HepG2 (cell line): Measurements from ENCODE around the gene DIPK1A. TPM values are rescaled to one million over a fixed set of nuclear protein-coding genes. Genes with fewer than 3 reads are reported as not detected.

Experiments used
- MTF1 ChIP-seq: sonication (generic); formaldehyde crosslinking; IDR thresholded peaks from 2 replicates; pipeline ENCODE4 v1.5.0; 2020; ENCODE audit warnings: missing genetic modification reagents
- SALL1 ChIP-seq: sonication (generic); formaldehyde crosslinking; IDR thresholded peaks from 2 replicates; pipeline ENCODE4 v1.8.0; 2022; ENCODE audit warnings: mild to moderate bottlenecking, missing genetic modification reagents
- THAP7 ChIP-seq: sonication (generic); formaldehyde crosslinking; IDR thresholded peaks from 2 replicates; pipeline ENCODE4 v1.8.1; 2023; ENCODE audit warnings: mild to moderate bottlenecking, missing genetic modification reagents
- ZBTB14 ChIP-seq: sonication (generic); formaldehyde crosslinking; IDR thresholded peaks from 2 replicates; pipeline ENCODE4 v1.4.0; 2020; ENCODE audit warnings: missing genetic modification reagents
- ZNF296 ChIP-seq: sonication (generic); formaldehyde crosslinking; conservative IDR thresholded peaks from 2 replicates; pipeline ENCODE4 v1.5.0; 2020; ENCODE audit warnings: mild to moderate bottlenecking, missing genetic modification reagents
- ZNF530 ChIP-seq: sonication (generic); formaldehyde crosslinking; IDR thresholded peaks from 2 replicates; pipeline ENCODE4 v1.5.0; 2020; ENCODE audit warnings: low read depth, mild to moderate bottlenecking, missing genetic modification reagents
- ZNF619 ChIP-seq: sonication (generic); formaldehyde crosslinking; IDR thresholded peaks from 2 replicates; pipeline ENCODE4 v1.4.0; 2020; ENCODE audit warnings: mild to moderate bottlenecking, missing genetic modification reagents
- polyA plus RNA-seq, 8 experiments: library from polyadenylated mRNA; depleted of rRNA in 3 of 8; stranded (reverse) in 7 of 8; unstranded in 1 of 8; fragments of >200 nt; fragmentation: Illumina TruSeq in 4 of 8; extraction: Trizol in 4 of 8; gene quantifications; 2 replicates each; pipeline versions ENCODE4 v1.2.1 to v1.2.3, GENCODE V29; 2011 to 2016; ENCODE audit warnings: low read depth in 4 of 8, missing spikeins in 1 of 8, mixed read lengths in 1 of 8; ENCODE audit not compliant: insufficient read depth in 1 of 8
- total RNA-seq, 5 experiments: library from RNA; depleted of rRNA; stranded (reverse); fragments of >200 nt; fragmentation: Illumina TruSeq; extraction: Trizol; gene quantifications; 2 replicates each; pipeline ENCODE4 v1.2.3, GENCODE V29; 2016; ENCODE audit warnings: low read depth in 1 of 5
- TF ChIP-seq, protein P1 (sequence below): sonication (generic); formaldehyde crosslinking; IDR thresholded peaks from 2 replicates; pipeline ENCODE4 v1.4.0; 2020; ENCODE audit warnings: missing genetic modification reagents
- TF ChIP-seq, protein P2 (sequence below): IDR thresholded peaks from 2 replicates; pipeline ENCODE4 v1.6.1; 2012; ENCODE audit warnings: low read depth, low read length, improper control_type of control experiment
- TF ChIP-seq, protein P3 (sequence below): sonication (generic); formaldehyde crosslinking; IDR thresholded peaks from 2 replicates; pipeline ENCODE4 v1.5.1; 2020; ENCODE audit warnings: mild to moderate bottlenecking, missing genetic modification reagents, moderate library complexity
- TF ChIP-seq, protein P4 (sequence below): sonication (generic); formaldehyde crosslinking; IDR thresholded peaks from 2 replicates; pipeline ENCODE4 v1.4.0; 2020; ENCODE audit warnings: missing genetic modification reagents
- TF ChIP-seq, protein P5 (sequence below): sonication (generic); formaldehyde crosslinking; IDR thresholded peaks from 2 replicates; pipeline ENCODE4 v1.5.0; 2020; ENCODE audit warnings: mild to moderate bottlenecking, missing genetic modification reagents, moderate library complexity

The DIPK1A gene
- total and polyA plus RNA-seq, 2 of the 13 experiments (the other 11 are each of a cell fraction or from before 2014, with no cell fraction given), result 8.4 TPM

DNA sequence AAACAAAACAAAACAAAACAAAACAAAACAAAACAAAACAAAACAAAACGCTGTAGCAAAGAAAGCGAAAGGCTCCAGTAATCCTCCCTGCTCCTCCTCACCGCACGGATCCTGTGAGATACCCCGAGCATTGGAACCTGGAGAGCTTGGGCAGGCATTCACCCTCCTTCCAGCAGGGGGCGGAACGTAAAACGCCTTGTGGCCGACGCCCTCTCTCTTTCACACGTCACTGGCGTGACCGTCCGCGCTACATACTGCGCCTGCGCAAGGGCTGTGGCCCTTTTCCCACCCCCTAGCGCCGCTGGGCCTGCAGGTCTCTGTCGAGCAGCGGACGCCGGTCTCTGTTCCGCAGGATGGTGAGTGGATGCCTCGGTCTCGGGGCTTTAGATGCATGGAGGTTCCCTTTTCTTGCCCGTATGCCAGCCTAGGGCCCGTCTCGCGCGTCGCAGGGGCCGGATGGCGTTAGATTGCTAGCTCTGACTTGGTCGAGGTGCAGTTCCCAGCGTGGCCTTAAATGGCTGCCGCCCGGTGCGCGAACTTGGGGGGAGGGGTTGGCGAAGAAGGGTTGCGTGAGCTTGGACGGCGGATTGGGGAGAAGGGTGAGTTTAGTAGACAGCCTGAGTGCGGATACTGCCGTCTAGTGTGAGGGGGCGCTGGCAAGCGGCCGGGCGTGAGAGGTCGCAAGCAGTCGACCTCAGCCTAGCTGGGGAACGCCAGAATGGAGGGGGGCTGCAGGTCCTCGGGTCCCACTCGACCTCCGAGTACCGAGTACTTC, 129.3 kb downstream of the DIPK1A start, which contains the start of gene RPL5 (continued):
- TF ChIP-seq, protein P1, sequence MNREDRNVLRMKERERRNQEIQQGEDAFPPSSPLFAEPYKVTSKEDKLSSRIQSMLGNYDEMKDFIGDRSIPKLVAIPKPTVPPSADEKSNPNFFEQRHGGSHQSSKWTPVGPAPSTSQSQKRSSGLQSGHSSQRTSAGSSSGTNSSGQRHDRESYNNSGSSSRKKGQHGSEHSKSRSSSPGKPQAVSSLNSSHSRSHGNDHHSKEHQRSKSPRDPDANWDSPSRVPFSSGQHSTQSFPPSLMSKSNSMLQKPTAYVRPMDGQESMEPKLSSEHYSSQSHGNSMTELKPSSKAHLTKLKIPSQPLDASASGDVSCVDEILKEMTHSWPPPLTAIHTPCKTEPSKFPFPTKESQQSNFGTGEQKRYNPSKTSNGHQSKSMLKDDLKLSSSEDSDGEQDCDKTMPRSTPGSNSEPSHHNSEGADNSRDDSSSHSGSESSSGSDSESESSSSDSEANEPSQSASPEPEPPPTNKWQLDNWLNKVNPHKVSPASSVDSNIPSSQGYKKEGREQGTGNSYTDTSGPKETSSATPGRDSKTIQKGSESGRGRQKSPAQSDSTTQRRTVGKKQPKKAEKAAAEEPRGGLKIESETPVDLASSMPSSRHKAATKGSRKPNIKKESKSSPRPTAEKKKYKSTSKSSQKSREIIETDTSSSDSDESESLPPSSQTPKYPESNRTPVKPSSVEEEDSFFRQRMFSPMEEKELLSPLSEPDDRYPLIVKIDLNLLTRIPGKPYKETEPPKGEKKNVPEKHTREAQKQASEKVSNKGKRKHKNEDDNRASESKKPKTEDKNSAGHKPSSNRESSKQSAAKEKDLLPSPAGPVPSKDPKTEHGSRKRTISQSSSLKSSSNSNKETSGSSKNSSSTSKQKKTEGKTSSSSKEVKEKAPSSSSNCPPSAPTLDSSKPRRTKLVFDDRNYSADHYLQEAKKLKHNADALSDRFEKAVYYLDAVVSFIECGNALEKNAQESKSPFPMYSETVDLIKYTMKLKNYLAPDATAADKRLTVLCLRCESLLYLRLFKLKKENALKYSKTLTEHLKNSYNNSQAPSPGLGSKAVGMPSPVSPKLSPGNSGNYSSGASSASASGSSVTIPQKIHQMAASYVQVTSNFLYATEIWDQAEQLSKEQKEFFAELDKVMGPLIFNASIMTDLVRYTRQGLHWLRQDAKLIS, result no peak
- TF ChIP-seq THAP7 (CRISPR knock-in tag) (0 out of 2 replicates have a peak, but pooled peaks have one; percentile 73), ZNF619 (CRISPR knock-in tag) (peak; percentile 97), MTF1 (CRISPR knock-in tag) (0 out of 2 replicates have a peak, but pooled peaks have one; percentile 58), ZNF530 (0 out of 2 replicates have a peak, but pooled peaks have one; percentile 80), SALL1 (peak; percentile 97), ZBTB14 (CRISPR knock-in tag) (no peak), ZNF296 (no peak)
- TF ChIP-seq, protein P2, sequence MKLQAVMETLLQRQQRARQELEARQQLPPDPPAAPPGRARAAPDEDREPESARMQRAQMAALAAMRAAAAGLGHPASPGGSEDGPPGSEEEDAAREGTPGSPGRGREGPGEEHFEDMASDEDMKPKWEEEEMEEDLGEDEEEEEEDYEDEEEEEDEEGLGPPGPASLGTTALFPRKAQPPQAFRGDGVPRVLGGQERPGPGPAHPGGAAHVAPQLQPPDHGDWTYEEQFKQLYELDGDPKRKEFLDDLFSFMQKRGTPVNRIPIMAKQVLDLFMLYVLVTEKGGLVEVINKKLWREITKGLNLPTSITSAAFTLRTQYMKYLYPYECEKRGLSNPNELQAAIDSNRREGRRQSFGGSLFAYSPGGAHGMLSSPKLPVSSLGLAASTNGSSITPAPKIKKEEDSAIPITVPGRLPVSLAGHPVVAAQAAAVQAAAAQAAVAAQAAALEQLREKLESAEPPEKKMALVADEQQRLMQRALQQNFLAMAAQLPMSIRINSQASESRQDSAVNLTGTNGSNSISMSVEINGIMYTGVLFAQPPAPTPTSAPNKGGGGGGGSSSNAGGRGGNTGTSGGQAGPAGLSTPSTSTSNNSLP, result peak; percentile 55; the same call in 1 of the 2 replicates
- TF ChIP-seq, protein P3, sequence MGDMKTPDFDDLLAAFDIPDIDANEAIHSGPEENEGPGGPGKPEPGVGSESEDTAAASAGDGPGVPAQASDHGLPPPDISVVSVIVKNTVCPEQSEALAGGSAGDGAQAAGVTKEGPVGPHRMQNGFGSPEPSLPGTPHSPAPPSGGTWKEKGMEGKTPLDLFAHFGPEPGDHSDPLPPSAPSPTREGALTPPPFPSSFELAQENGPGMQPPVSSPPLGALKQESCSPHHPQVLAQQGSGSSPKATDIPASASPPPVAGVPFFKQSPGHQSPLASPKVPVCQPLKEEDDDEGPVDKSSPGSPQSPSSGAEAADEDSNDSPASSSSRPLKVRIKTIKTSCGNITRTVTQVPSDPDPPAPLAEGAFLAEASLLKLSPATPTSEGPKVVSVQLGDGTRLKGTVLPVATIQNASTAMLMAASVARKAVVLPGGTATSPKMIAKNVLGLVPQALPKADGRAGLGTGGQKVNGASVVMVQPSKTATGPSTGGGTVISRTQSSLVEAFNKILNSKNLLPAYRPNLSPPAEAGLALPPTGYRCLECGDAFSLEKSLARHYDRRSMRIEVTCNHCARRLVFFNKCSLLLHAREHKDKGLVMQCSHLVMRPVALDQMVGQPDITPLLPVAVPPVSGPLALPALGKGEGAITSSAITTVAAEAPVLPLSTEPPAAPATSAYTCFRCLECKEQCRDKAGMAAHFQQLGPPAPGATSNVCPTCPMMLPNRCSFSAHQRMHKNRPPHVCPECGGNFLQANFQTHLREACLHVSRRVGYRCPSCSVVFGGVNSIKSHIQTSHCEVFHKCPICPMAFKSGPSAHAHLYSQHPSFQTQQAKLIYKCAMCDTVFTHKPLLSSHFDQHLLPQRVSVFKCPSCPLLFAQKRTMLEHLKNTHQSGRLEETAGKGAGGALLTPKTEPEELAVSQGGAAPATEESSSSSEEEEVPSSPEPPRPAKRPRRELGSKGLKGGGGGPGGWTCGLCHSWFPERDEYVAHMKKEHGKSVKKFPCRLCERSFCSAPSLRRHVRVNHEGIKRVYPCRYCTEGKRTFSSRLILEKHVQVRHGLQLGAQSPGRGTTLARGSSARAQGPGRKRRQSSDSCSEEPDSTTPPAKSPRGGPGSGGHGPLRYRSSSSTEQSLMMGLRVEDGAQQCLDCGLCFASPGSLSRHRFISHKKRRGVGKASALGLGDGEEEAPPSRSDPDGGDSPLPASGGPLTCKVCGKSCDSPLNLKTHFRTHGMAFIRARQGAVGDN (CRISPR knock-in tag), result peak; percentile 97
- TF ChIP-seq, protein P4, sequence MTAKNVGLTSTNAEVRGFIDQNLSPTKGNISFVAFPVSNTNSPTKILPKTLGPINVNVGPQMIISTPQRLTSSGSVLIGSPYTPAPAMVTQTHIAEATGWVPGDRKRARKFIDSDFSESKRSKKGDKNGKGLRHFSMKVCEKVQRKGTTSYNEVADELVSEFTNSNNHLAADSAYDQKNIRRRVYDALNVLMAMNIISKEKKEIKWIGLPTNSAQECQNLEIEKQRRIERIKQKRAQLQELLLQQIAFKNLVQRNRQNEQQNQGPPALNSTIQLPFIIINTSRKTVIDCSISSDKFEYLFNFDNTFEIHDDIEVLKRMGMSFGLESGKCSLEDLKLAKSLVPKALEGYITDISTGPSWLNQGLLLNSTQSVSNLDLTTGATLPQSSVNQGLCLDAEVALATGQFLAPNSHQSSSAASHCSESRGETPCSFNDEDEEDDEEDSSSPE (CRISPR knock-in tag), result peak; percentile 70
- TF ChIP-seq, protein P5, sequence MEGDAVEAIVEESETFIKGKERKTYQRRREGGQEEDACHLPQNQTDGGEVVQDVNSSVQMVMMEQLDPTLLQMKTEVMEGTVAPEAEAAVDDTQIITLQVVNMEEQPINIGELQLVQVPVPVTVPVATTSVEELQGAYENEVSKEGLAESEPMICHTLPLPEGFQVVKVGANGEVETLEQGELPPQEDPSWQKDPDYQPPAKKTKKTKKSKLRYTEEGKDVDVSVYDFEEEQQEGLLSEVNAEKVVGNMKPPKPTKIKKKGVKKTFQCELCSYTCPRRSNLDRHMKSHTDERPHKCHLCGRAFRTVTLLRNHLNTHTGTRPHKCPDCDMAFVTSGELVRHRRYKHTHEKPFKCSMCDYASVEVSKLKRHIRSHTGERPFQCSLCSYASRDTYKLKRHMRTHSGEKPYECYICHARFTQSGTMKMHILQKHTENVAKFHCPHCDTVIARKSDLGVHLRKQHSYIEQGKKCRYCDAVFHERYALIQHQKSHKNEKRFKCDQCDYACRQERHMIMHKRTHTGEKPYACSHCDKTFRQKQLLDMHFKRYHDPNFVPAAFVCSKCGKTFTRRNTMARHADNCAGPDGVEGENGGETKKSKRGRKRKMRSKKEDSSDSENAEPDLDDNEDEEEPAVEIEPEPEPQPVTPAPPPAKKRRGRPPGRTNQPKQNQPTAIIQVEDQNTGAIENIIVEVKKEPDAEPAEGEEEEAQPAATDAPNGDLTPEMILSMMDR (CRISPR knock-in tag), result peak; percentile 97
